ENCODE measurements around the gene NTM.
"Not testable (repeated sequence)": the region's sequence is repeated elsewhere in the genome, so short reads cannot be mapped to it uniquely, and the experiment has no call there.

The NTM gene

DNA sequence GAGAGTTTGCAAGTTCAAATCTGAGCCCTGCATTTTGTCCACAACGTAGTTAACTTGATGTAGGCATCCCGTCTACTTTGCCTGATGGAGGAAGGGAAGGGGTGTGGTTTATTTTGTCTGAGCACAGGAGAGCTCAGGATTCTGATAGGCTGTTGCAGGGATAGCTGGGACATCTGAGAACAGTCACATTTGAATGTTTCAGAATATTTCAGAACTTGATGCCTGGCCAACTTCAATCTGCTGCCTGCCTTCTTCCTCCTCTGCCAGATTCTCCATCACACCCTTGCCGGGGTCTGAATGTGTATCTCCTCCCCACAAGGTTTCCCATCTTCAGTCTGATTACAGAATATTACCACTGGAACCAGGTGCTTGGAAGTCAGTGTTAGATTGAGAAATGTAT, 51.6 kb downstream of the NTM start:
- no peak overlapping the region for H3K27ac ChIP-seq
- TF ChIP-seq ZFX (IDR thresholded peaks at IDR 0.05; ENCODE audit: borderline replicate concordance): no peak
- TF ChIP-seq, protein P1, sequence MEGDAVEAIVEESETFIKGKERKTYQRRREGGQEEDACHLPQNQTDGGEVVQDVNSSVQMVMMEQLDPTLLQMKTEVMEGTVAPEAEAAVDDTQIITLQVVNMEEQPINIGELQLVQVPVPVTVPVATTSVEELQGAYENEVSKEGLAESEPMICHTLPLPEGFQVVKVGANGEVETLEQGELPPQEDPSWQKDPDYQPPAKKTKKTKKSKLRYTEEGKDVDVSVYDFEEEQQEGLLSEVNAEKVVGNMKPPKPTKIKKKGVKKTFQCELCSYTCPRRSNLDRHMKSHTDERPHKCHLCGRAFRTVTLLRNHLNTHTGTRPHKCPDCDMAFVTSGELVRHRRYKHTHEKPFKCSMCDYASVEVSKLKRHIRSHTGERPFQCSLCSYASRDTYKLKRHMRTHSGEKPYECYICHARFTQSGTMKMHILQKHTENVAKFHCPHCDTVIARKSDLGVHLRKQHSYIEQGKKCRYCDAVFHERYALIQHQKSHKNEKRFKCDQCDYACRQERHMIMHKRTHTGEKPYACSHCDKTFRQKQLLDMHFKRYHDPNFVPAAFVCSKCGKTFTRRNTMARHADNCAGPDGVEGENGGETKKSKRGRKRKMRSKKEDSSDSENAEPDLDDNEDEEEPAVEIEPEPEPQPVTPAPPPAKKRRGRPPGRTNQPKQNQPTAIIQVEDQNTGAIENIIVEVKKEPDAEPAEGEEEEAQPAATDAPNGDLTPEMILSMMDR (IDR thresholded peaks at IDR 0.05): no peak

DNA sequence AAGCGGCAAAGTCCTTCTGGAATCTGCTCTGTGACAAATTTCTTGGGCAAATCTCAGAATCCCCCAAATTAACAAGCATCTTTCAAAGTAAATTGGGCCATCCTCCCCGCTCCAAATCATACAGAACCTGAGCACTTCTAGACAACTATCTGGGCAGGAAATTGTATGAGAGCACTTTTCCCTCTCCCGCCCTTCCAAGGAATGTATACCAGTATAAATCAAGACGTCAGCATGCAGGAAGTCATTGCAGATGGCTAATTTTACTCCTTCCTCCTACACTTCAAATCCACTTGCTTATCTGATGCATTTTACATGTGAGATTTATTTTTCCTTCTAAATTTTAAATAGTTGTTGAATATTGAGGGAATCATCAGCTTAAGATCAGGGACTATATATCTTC, 52.1 kb downstream of the NTM start:
- H3K27ac ChIP-seq: no peak overlapping the region
- TF ChIP-seq ZFX (IDR thresholded peaks at IDR 0.05; ENCODE audit: borderline replicate concordance): no peak
- TF ChIP-seq, protein P1 (IDR thresholded peaks at IDR 0.05): no peak

DNA sequence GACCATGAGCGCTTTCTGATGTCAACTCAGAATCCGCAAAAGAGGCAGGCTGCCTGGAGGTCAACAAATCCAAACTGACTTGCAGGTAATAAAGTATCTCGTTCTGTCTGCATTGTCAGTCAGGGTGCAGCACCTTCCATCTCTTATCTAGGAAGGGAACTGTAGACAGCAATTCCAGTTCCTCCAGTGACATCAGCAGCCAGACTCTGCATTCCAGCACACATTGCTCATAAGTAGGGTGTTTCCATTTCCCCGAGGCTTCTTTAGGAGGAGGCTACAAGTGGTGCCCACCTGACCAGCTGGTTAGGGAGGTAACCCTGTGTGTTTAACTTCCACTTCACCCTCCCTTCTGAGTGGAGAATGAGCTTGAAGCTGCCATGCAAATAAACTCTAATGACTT, 53.3 kb downstream of the NTM start:
- TF ChIP-seq, protein P1 (IDR thresholded peaks at IDR 0.05): no peak
- TF ChIP-seq ZFX (IDR thresholded peaks at IDR 0.05; ENCODE audit: borderline replicate concordance): no peak
- no peak overlapping the region for H3K27ac ChIP-seq

DNA sequence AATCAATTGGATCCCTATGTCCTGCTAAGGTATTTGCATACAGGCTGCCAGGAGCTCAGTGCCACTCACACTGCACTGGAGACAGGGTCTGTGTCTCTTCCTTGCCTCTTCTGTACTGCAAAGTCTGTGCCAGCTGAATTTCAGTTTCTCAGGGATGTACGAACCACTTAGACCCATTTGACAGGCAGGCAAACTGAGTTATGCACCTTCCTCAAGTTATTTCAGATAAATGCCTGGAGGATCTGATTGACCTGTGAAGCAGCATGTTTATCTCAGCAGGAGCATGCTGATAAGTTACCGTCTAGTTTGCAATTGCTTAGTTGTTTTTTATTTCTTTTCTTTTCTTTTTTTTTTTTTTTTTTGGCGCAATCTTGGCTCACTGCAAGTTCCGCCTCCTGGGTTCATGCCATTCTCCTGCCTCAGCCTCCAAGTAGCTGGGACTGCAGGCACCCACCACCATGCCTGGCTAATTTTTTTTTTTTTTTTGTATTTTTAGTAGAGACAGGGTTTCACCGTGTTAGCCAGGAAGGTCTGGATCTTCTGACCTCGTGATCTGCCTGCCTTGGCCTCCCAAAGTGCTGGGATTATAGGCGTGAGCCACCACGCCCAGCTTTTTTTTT, 54.0 kb downstream of the NTM start:
- H3K27ac ChIP-seq: not testable (repeated sequence)

DNA sequence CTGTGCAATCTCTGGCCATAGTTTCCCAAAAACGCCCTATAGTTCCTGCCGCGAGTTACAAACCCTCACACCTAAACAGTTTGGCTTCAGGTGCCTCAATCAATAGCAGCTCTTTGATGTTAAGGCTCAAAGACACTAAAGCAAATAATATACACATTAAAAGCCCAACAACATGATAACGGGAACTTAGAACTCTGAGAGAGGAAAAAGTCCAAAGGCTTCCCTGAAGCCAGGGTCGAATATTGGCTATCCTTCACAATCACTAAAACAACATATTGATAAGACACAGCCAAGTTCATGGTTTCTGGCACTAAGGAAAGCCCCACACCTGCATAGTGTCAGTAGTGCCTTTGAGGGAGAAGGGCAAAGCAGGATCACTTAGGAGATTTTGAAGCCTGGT, 54.9 kb downstream of the NTM start:
- no peak overlapping the region for H3K27ac ChIP-seq
- TF ChIP-seq, protein P1 (IDR thresholded peaks at IDR 0.05): no peak
- TF ChIP-seq ZFX (IDR thresholded peaks at IDR 0.05; ENCODE audit: borderline replicate concordance): no peak

DNA sequence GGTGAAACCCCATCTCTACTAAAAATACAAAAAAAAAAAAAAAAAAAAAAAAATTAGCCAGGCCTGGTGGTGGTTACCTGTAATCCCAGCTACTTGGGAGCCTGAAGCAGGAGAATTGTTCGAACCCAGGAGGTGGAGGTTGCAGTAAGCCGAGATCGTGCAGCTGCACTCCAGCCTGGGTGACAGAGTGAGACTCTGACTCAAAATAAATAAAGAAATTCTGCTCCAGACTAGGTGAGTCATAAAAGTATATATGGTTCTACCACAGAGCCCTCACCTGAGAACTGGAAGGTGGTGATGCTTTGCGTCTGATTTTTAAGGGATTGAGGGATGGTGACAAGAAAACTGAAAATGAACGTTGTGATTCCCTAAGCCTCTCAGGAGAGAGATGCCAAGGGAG, 58.4 kb downstream of the NTM start:
- no peak overlapping the region for H3K27ac ChIP-seq
- no peak for TF ChIP-seq ZFX (IDR thresholded peaks at IDR 0.05; ENCODE audit: borderline replicate concordance)
- TF ChIP-seq, protein P1 (IDR thresholded peaks at IDR 0.05): no peak

DNA sequence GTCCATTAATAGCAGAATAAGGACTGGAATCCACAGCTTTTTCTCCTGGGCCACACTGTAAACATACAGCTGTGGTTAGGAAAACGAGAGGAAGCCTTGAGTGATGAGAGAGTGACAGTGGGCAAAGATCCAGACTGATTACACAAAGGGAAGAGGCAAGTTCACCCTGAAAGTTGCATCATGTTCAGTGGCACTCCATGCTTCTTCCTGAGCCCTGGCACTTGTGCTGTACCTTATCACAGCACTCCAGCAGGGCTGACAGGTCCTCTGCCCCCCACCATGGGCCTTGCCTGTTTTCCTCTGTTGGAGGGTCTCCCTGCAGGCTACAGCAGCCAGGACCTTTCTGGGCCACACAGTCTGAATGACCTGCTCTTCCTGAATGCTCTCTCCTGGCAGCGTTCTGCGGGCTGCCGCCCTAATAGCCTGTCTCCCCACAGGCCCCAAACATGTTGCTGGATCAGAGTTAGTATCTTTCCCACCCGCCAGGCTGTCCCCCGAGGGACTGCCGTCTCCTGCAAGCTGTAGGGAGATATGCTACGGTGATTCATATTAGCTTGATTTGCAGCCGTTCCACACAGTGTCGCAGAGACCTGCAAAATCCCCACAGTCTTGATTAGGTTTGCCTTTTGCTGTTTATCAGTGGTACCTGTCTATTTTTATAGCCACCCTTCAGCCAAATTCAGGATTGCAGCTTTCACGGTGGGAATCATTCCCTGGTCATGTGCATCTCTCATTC, 60.2 kb downstream of the NTM start:
- TF ChIP-seq ZFX (IDR thresholded peaks at IDR 0.05; ENCODE audit: borderline replicate concordance): no peak
- TF ChIP-seq, protein P1 (IDR thresholded peaks at IDR 0.05): no peak
- no peak overlapping the region for H3K27ac ChIP-seq
